Measurements from ENCODE around the gene GOLGA1. TPM values are rescaled to one million over a fixed set of nuclear protein-coding genes. Genes with fewer than 3 reads are reported as not detected.
"Not testable (repeated sequence)": the region's sequence is repeated elsewhere in the genome, so short reads cannot be mapped to it uniquely, and the experiment has no call there.

Gene GOLGA1
- total RNA-seq, 1 experiment from 2014 or later = 18.9 TPM

DNA sequence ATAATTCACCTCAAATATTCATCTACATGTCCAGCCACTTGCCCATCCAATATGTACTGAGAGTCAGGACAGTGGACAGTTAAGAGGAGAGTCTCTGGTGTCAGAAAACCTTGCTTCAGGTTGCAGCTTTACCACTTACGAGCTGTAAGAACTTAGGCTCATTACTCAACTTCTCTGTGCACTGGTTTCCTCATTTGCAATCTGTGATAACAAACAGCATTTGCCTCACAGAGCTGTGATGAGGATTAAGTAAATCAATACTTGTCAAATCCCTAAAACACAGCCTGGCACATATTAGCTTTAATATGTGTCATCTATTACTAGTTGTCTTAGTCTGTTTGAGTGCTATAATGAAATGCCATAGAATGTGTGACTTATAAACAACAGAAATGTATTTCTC is 8.6 kb downstream of the GOLGA1 start:
- no peaks in the 10 kb centered on the region for H3K4me1 Mint-ChIP-seq (ENCODE audit: low read depth, unreplicated experiment)
- H3K27me3 Mint-ChIP-seq (ENCODE audit: insufficient read depth, unreplicated experiment) = no peaks in the 10 kb centered on the region
- no peaks in the 10 kb centered on the region for H3K4me1 ChIP-seq
- no peaks in the 10 kb centered on the region for H3K9me3 Mint-ChIP-seq (ENCODE audit: unreplicated experiment)
- H3K4me3 Mint-ChIP-seq (ENCODE audit: unreplicated experiment) = no peak overlapping the region
- no peak overlapping the region for H3K4me3 ChIP-seq (ENCODE audit: low read depth, low read length)
- H3K27ac Mint-ChIP-seq (ENCODE audit: unreplicated experiment) = no peak overlapping the region
- H3K36me3 Mint-ChIP-seq (ENCODE audit: insufficient read depth, unreplicated experiment) = peaks cover 18% of the 10 kb centered on the region
- no TSS peak for BruUV-seq (replicated peaks)
- ChIA-PET CTCF (no interaction called here), POLR2A (no interaction called here)
- no peaks in the 10 kb centered on the region for H3K27me3 ChIP-seq (replicated peaks; ENCODE audit: control insufficient read depth, insufficient read depth, low read length)
- no peaks in the 10 kb centered on the region; the same call in 1 of the 2 replicates for H3K36me3 ChIP-seq (ENCODE audit: control insufficient read depth, insufficient read depth, low read length)
- no peak for DNase-seq
- TF ChIP-seq, protein P1, sequence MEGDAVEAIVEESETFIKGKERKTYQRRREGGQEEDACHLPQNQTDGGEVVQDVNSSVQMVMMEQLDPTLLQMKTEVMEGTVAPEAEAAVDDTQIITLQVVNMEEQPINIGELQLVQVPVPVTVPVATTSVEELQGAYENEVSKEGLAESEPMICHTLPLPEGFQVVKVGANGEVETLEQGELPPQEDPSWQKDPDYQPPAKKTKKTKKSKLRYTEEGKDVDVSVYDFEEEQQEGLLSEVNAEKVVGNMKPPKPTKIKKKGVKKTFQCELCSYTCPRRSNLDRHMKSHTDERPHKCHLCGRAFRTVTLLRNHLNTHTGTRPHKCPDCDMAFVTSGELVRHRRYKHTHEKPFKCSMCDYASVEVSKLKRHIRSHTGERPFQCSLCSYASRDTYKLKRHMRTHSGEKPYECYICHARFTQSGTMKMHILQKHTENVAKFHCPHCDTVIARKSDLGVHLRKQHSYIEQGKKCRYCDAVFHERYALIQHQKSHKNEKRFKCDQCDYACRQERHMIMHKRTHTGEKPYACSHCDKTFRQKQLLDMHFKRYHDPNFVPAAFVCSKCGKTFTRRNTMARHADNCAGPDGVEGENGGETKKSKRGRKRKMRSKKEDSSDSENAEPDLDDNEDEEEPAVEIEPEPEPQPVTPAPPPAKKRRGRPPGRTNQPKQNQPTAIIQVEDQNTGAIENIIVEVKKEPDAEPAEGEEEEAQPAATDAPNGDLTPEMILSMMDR (IDR thresholded peaks at IDR 0.05; ENCODE audit: insufficient read depth in 1 of 2, low read depth in 1 of 2, low read length in 1 of 2, severe bottlenecking in 1 of 2, unreplicated experiment in 1 of 2) = no peak
- H3K9me3 ChIP-seq = no peaks in the 10 kb centered on the region
- intact Hi-C loops (cut with micrococcal nuclease; ENCODE audit: unreplicated experiment) = no loop called here

DNA sequence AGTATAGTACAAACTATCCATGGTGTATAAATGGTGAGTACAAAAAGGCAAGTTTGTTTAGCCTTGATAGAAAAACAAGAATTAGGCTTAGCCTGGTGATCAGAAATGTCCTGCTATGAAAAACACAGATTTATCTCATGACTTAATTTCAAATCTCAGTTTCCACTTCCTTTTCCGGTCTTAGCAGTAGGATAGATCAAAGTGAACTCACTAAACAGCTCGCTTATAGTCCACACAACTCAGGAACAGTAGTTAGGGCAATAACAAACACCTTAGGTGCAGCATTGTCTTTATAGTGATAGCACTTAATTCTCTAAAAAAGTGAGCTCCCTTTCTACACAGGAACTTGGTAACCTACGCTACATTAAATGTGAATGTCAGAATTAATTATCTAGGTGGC is 11.4 kb downstream of the GOLGA1 start:
- Mint-ChIP-seq H3K4me1 (ENCODE audit: low read depth, unreplicated experiment) (no peaks in the 10 kb centered on the region), H3K27ac (ENCODE audit: unreplicated experiment) (no peak overlapping the region), H3K36me3 (ENCODE audit: insufficient read depth, unreplicated experiment) (peaks cover 18% of the 10 kb centered on the region), H3K4me3 (ENCODE audit: unreplicated experiment) (no peak overlapping the region), H3K27me3 (ENCODE audit: insufficient read depth, unreplicated experiment) (no peaks in the 10 kb centered on the region), H3K9me3 (ENCODE audit: unreplicated experiment) (no peaks in the 10 kb centered on the region)
- no peaks in the 10 kb centered on the region for H3K27me3 ChIP-seq (replicated peaks; ENCODE audit: control insufficient read depth, insufficient read depth, low read length)
- no peaks in the 10 kb centered on the region; the same call in 1 of the 2 replicates for H3K36me3 ChIP-seq (ENCODE audit: control insufficient read depth, insufficient read depth, low read length)
- no peaks in the 10 kb centered on the region for H3K4me1 ChIP-seq
- no peak overlapping the region for H3K4me3 ChIP-seq (ENCODE audit: low read depth, low read length)
- ChIA-PET CTCF (no interaction called here), POLR2A (no interaction called here)
- intact Hi-C loops (cut with micrococcal nuclease; ENCODE audit: unreplicated experiment) = no loop called here
- no peaks in the 10 kb centered on the region for H3K9me3 ChIP-seq
- TF ChIP-seq, protein P1 (IDR thresholded peaks at IDR 0.05; ENCODE audit: insufficient read depth in 1 of 2, low read depth in 1 of 2, low read length in 1 of 2, severe bottlenecking in 1 of 2, unreplicated experiment in 1 of 2) = no peak
- no peak for DNase-seq
- BruUV-seq (replicated peaks) = no TSS peak

DNA sequence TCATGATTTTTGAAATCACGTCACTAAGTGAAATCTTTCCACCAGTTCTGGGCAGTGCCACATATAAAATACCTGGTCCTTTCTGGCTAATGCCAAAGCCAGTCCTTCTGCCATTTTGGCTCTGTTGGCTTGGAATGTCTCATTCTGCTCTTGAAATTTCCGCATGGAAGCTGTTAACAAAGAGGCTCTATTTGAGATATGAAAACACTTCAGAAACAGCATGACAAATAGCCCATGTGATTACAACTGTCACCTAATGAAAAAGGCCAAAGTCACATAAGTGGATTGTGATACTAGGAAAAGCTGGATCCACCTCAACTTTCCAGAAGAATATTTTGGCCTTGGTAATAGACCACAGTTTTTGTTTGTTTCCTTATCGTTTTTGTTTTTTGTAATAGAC is 12.8 kb downstream of the GOLGA1 start:
- BruUV-seq (replicated peaks) = no TSS peak
- POLR2A ChIA-PET = no interaction called here
- no peaks in the 10 kb centered on the region; the same call in 1 of the 2 replicates for H3K36me3 ChIP-seq (ENCODE audit: control insufficient read depth, insufficient read depth, low read length)

DNA sequence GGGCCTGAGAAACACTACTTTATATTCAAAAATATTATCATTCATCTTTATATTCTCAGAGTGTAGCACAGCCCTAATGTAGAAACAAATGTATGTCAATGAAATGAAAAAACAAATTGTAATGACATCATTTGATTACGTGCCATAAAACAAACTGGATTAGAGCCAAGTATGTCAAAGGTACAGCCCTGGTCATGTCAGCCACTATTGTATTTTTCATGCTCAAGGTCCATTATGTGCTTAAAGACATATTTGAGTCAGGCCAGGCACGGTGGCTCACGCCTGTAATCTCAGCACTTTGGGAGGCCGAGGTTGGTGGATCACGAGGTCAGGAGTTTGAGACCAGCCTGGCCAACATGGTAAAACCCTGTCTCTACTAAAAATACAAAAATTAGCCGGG is 20.5 kb downstream of the GOLGA1 start:
- CTCF ChIA-PET; H3K4me3 ChIP-seq (ENCODE audit: low read depth, low read length); H3K4me3 Mint-ChIP-seq (ENCODE audit: unreplicated experiment); H3K9me3 ChIP-seq; H3K27me3 ChIP-seq (replicated peaks; ENCODE audit: control insufficient read depth, insufficient read depth, low read length); intact Hi-C loops (cut with micrococcal nuclease; ENCODE audit: unreplicated experiment); H3K4me1 ChIP-seq; H3K27ac Mint-ChIP-seq (ENCODE audit: unreplicated experiment); H3K9me3 Mint-ChIP-seq (ENCODE audit: unreplicated experiment); H3K4me1 Mint-ChIP-seq (ENCODE audit: low read depth, unreplicated experiment); POLR2A ChIA-PET; H3K27me3 Mint-ChIP-seq (ENCODE audit: insufficient read depth, unreplicated experiment); H3K36me3 ChIP-seq (ENCODE audit: control insufficient read depth, insufficient read depth, low read length); DNase-seq; BruUV-seq (replicated peaks): not testable (repeated sequence)
- peaks cover 24% of the 10 kb centered on the region for H3K36me3 Mint-ChIP-seq (ENCODE audit: insufficient read depth, unreplicated experiment)

More for the DNA sequence above, 12.8 kb downstream of the GOLGA1 start:
- CTCF ChIA-PET = no interaction called here
- intact Hi-C loops (cut with micrococcal nuclease; ENCODE audit: unreplicated experiment) = no loop called here
- H3K4me1 Mint-ChIP-seq (ENCODE audit: low read depth, unreplicated experiment) = no peaks in the 10 kb centered on the region
- TF ChIP-seq, protein P1 (IDR thresholded peaks at IDR 0.05; ENCODE audit: insufficient read depth in 1 of 2, low read depth in 1 of 2, low read length in 1 of 2, severe bottlenecking in 1 of 2, unreplicated experiment in 1 of 2) = no peak
- no peak overlapping the region for H3K4me3 Mint-ChIP-seq (ENCODE audit: unreplicated experiment)
- H3K9me3 ChIP-seq = no peaks in the 10 kb centered on the region
- H3K27ac Mint-ChIP-seq (ENCODE audit: unreplicated experiment) = no peak overlapping the region
- no peaks in the 10 kb centered on the region for H3K27me3 ChIP-seq (replicated peaks; ENCODE audit: control insufficient read depth, insufficient read depth, low read length)
- peaks cover 9% of the 10 kb centered on the region for H3K36me3 Mint-ChIP-seq (ENCODE audit: insufficient read depth, unreplicated experiment)
- H3K9me3 Mint-ChIP-seq (ENCODE audit: unreplicated experiment) = no peaks in the 10 kb centered on the region
- no peak overlapping the region for H3K4me3 ChIP-seq (ENCODE audit: low read depth, low read length)
- no peak for DNase-seq
- H3K4me1 ChIP-seq = no peaks in the 10 kb centered on the region
- no peaks in the 10 kb centered on the region for H3K27me3 Mint-ChIP-seq (ENCODE audit: insufficient read depth, unreplicated experiment)

Measured in Caco-2 (cell line).